Omental fat pad (tissue), 4 donors: ENCODE measurements around the gene EPB41L4A. TPM values are rescaled to one million over a fixed set of nuclear protein-coding genes. Genes with fewer than 3 reads are reported as not detected.
"Not testable (repeated sequence)": the region's sequence is repeated elsewhere in the genome, so short reads cannot be mapped to it uniquely, and the experiment has no call there.

Experiments
- ATAC-seq: fragments of 150-250 bp; one replicate; pipeline ENCODE4 v1.9.1; 2016; ENCODE audit warnings: mild to moderate bottlenecking, moderate library complexity; ENCODE audit not compliant: low FRiP score
- DNase-seq: peaks from one replicate; pipeline ENCODE4 v3.0.0-alpha.2; 2019; ENCODE audit warnings: low spot score
- CTCF ChIP-seq, 3 donors: fragments of 450-650 bp; IDR thresholded peaks; one replicate each; pipeline ENCODE4 v1.5.1; 2016 to 2017; ENCODE audit warnings: antibody characterized with exemption in 3 of 3, mild to moderate bottlenecking in 3 of 3, moderate library complexity in 2 of 3
- total RNA-seq, 4 donors: library from RNA; depleted of rRNA; stranded (reverse); fragments of >200 nt; gene quantifications; one replicate each; pipeline ENCODE4 v1.1.0, GENCODE V29; 2016

EPB41L4A gene
- total RNA-seq, 4 donors from 2014 or later: 17.8 to 64.3 (median 22.0) TPM

- no peak for TF ChIP-seq CTCF (IDR thresholded peaks at IDR 0.05)
- DNase-seq (no peak), ATAC-seq (peak; percentile 62)
Measured at GRCh38 chr5:112228667-112229066, 190.4 kb downstream of the EPB41L4A start.

DNA sequence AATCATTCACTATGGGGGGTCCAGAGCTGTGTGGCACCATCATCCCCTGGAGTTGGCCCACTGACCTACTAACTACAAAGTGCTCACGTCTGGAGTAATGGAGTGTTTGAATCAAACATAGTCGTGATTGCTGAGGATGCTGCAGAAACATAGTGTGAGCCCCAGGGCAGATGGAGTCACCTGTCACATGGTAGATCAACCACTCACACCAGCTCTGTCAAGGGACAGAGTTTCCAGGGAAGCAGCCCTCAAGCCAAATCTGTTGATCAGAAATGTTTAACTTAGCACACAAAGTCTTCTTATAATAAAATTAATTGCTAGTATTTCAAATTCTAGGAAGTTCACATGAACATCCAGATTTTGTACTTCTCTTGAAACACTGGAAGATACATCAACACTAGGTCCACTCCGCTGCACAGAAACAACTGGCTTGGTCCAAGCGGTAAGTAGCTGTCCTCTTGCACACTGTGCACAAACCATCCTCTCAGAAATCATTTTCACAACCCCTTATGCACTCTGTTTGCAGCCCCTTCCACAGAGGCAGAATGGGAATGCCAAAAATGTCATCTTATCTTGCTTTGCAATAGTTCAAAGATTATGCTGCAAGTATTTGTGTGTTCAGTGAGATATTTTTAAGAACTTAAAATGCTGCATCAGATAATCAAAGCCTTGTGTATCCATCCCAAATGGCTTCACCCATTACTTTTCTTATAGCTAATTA lies 191.0 kb downstream of the EPB41L4A start:
- TF ChIP-seq CTCF (IDR thresholded peaks at IDR 0.05): no peak
- ATAC-seq (peak; percentile 19), DNase-seq (no peak)

- TF ChIP-seq CTCF (IDR thresholded peaks at IDR 0.05): no peak
- ATAC-seq (no peak), DNase-seq (no peak)
Measured at GRCh38 chr5:112226215-112226614, 192.9 kb downstream of the EPB41L4A start.

- ATAC-seq, DNase-seq: not testable (repeated sequence)
Measured at GRCh38 chr5:112222997-112223396, 196.1 kb downstream of the EPB41L4A start.

GRCh38 chr5:112221128-112221527 lies 197.9 kb downstream of the EPB41L4A start:
- no peak for ATAC-seq
- no peak for DNase-seq
- TF ChIP-seq CTCF (IDR thresholded peaks at IDR 0.05): no peak

GRCh38 chr5:112219000-112219399 lies 200.1 kb downstream of the EPB41L4A start:
- no peak for DNase-seq
- ATAC-seq: no peak
- no peak for TF ChIP-seq CTCF (IDR thresholded peaks at IDR 0.05)

- DNase-seq: no peak
- ATAC-seq: no peak
- no peak for TF ChIP-seq CTCF (IDR thresholded peaks at IDR 0.05)
Measured at GRCh38 chr5:112217843-112218579, 201.1 kb downstream of the EPB41L4A start.
